ENCODE results near the gene BACE1. TPM values are rescaled to one million over a fixed set of nuclear protein-coding genes. Genes with fewer than 3 reads are reported as not detected.

The BACE1 gene
- 7.9 and 11.7 TPM in 2 replicates for total RNA-seq

GRCh38 chr11:117316197-117316961 is at the start of gene BACE1:
Gene BACE1 (minus strand): TSS chr11:117316256. CDS start chr11:117315795, 461 bp downstream.

GRCh38 chr11:117327567-117328374 is 11.7 kb upstream of the BACE1 start, which contains the start of gene CEP164:
Gene CEP164 (plus strand): TSS chr11:117327854. CDS start chr11:117338587, 10,733 bp downstream.

GRCh38 chr11:117290809-117291396 is 25.2 kb downstream of the BACE1 start, which contains the start of gene BACE1-AS:
Gene BACE1-AS (plus strand): TSS chr11:117291346.

Other genes starting within 250 kb of the BACE1 start
- 7.5 and 10.8 TPM in 2 replicates for gene SIK3, start 217.8 kb downstream of the BACE1 start, total RNA-seq
- gene PAFAH1B2, start 172.0 kb downstream of the BACE1 start, total RNA-seq = 167 and 169 TPM in 2 replicates
- gene SIDT2, start 137.5 kb downstream of the BACE1 start, total RNA-seq = 8.3 and 16.6 TPM in 2 replicates
- gene TAGLN, start 116.9 kb downstream of the BACE1 start, total RNA-seq = 334 and 1,979 TPM in 2 replicates
- 45.5 and 53.2 TPM in 2 replicates for gene PCSK7, start 84.2 kb downstream of the BACE1 start, total RNA-seq
- 7.5 and 10.6 TPM in 2 replicates for gene RNF214, start 83.6 kb downstream of the BACE1 start, total RNA-seq
- gene BACE1-AS, start 24.9 kb downstream of the BACE1 start, total RNA-seq = 1.8 and 2.5 TPM in 2 replicates
- 26.2 and 29.4 TPM in 2 replicates for gene CEP164, start 11.6 kb upstream of the BACE1 start, total RNA-seq